ENCODE results near the gene PLEKHM2. TPM values are rescaled to one million over a fixed set of nuclear protein-coding genes. Genes with fewer than 3 reads are reported as not detected.

The PLEKHM2 gene
- total RNA-seq, 1 experiment from 2014 or later: 49.7 TPM

DNA sequence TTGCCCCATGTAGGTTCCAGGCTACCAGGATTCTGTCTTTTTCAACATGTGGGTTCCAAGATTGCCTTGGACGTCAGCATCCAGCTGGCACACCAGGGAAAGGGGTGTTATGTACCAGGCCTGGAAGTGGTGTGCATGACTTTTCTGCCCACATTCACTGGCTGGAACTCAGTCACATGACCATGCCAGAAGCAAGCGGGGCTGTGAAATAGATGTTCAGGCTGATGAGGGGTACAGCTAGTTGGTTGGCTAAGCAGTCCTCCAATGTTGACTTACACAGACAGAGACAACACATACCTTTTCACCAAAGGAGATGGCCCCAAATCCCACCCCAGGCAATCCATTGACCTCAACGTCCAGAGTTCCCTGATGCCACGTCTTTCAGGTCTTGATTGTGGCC is 14.3 kb upstream of the PLEKHM2 start (continued):
- TF ChIP-seq SMAD4 (CRISPR knock-in tag; IDR thresholded peaks at IDR 0.05) (no peak), MXD4 (CRISPR knock-in tag; IDR thresholded peaks at IDR 0.05; ENCODE audit: borderline replicate concordance) (no peak)

- H3K4me3 Mint-ChIP-seq: no peak overlapping the region
- no peaks in the 10 kb centered on the region for H3K36me3 Mint-ChIP-seq
- no peaks in the 10 kb centered on the region for H3K9me3 Mint-ChIP-seq
- H3K27ac Mint-ChIP-seq: no peak overlapping the region
- POLR2A ChIA-PET: no interaction called here
- H3K27me3 Mint-ChIP-seq (ENCODE audit: low read depth): no peaks in the 10 kb centered on the region
- CTCF ChIA-PET: interaction anchor here (0.7 to 2.0 kb wide), 2 partner anchors 70 to 77 kb away, joined by 3 to 5 read pairs; no protein-coding TSS in a partner anchor
- DNase-seq (ENCODE audit: low spot score): no peak
- no peak for ATAC-seq
- no peak for TF ChIP-seq ZNF138 (CRISPR knock-in tag; conservative IDR thresholded peaks at IDR 0.05)
- no peak for TF ChIP-seq ZBTB21 (CRISPR knock-in tag; IDR thresholded peaks at IDR 0.05; ENCODE audit: borderline replicate concordance)
- TF ChIP-seq SP1 (CRISPR knock-in tag; conservative IDR thresholded peaks at IDR 0.05): no peak
- TF ChIP-seq, protein P1, sequence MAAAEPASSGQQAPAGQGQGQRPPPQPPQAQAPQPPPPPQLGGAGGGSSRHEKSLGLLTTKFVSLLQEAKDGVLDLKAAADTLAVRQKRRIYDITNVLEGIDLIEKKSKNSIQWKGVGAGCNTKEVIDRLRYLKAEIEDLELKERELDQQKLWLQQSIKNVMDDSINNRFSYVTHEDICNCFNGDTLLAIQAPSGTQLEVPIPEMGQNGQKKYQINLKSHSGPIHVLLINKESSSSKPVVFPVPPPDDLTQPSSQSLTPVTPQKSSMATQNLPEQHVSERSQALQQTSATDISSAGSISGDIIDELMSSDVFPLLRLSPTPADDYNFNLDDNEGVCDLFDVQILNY (CRISPR knock-in tag; IDR thresholded peaks at IDR 0.05): no peak
- TF ChIP-seq ZNF512 (CRISPR knock-in tag; IDR thresholded peaks at IDR 0.05; ENCODE audit: borderline replicate concordance): no peak
- no peak for TF ChIP-seq NFATC4 (CRISPR knock-in tag; IDR thresholded peaks at IDR 0.05)
- no peak for TF ChIP-seq CTCF (IDR thresholded peaks at IDR 0.05)
- no peak for TF ChIP-seq ZNF281 (CRISPR knock-in tag; IDR thresholded peaks at IDR 0.05)
- TF ChIP-seq IRF1 (CRISPR knock-in tag; IDR thresholded peaks at IDR 0.05): no peak
- no peak for TF ChIP-seq GABPB1 (CRISPR knock-in tag; IDR thresholded peaks at IDR 0.05)
- TF ChIP-seq ZNF532 (CRISPR knock-in tag; IDR thresholded peaks at IDR 0.05; ENCODE audit: borderline replicate concordance): no peak
- no peak for TF ChIP-seq FOXP1 (CRISPR knock-in tag; IDR thresholded peaks at IDR 0.05; ENCODE audit: borderline replicate concordance)
- TF ChIP-seq ZNF416 (CRISPR knock-in tag; IDR thresholded peaks at IDR 0.05): no peak
- no peak for TF ChIP-seq USF2 (CRISPR knock-in tag; IDR thresholded peaks at IDR 0.05)
- TF ChIP-seq FOXK1 (CRISPR knock-in tag; IDR thresholded peaks at IDR 0.05): no peak
- TF ChIP-seq SOX15 (CRISPR knock-in tag; IDR thresholded peaks at IDR 0.05): no peak
- no peak for TF ChIP-seq OVOL2 (CRISPR knock-in tag; IDR thresholded peaks at IDR 0.05; ENCODE audit: borderline replicate concordance)
- no peak for TF ChIP-seq GTF2I (CRISPR knock-in tag; conservative IDR thresholded peaks at IDR 0.05)
- TF ChIP-seq NR1H2 (CRISPR knock-in tag; IDR thresholded peaks at IDR 0.05): no peak
- peaks cover 29% of the 10 kb centered on the region for H3K4me1 Mint-ChIP-seq
Measured at GRCh38 chr1:15671430-15671829, 12.7 kb upstream of the PLEKHM2 start.

Measured in WTC11 (cell line).